HG03280 (cell line): ENCODE results near the gene HS3ST1.
"Not testable (repeated sequence)": the region's sequence is repeated elsewhere in the genome, so short reads cannot be mapped to it uniquely, and the experiment has no call there.

Experiments
- ATAC-seq: cut with Tn5 transposase; IDR thresholded peaks from one replicate; pipeline ENCODE4 v1.9.1; 2021; ENCODE audit warnings: mild to moderate bottlenecking, moderate library complexity; ENCODE audit not compliant: unreplicated experiment

Gene HS3ST1

GRCh38 chr4:11407551-11407950, 21.1 kb downstream of the HS3ST1 start:
- ATAC-seq: no peak

- no peak for ATAC-seq
Measured at GRCh38 chr4:11404431-11404830, 24.3 kb downstream of the HS3ST1 start.

DNA sequence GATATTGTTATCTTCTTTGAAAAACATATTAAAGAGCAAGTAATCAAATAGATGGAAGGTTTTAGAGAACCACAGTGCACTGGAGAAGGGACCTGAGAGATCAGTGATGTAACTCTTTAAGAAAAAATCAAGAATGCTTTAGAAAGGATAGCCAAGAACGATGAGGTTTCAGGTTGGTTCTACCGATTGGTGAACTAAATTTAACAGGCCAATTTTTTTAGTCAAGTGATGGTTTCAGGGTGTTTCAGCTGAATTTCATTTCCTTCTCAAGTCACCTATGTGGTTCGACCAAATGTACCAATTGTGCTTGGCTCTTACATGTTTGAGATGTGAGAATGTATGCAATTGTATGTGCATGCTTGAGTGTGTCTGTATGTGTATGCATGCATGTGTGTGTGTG, 26.5 kb downstream of the HS3ST1 start:
- peak; percentile 46 for ATAC-seq

DNA sequence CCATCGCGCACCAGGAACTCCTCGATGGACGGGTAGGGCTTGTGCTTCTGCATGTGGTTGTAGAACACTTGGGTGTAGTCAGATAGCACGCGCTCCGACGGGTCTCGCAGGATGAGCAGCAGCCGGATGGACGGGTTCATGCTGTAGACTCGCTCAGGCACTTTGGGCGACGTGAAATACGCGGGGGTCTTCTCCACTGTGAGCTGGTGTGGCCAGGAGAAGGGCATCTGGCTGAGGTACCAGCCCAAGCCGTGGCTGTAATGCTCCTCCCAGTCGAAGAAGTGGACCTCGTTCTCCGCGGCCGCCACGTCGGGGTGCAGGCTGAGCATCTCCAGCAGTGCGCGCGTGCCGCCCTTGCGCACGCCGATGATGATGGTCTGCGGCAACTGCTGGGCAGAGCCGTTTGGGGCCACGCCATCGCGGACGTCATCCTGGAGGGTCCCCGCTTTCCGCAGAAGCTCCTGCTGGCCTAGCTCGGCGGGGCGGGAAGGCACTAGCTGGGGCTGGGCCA, 29.2 kb downstream of the HS3ST1 start:
- no peak for ATAC-seq

- peak; percentile 75 for ATAC-seq
Measured at GRCh38 chr4:11397819-11398610, 30.7 kb downstream of the HS3ST1 start.

DNA sequence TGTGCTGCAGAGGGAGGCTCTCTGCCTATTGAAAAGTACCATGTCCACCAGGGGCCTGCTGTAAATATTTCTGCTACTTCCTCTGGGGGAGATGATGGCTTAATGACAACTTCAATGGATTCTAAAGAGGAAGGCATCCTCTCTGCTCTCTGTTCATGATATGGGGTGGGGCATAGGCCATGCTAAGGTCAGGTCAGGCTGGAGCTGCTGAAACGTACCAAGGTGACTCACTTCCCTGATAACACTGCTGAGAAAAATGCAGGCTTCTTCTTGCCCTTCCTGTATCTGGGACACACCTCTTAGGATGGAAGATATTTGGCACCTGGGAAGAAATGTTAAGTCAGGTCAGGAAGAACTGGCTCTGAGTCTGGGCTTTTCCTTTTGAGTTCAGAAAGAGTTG, 31.5 kb downstream of the HS3ST1 start:
- ATAC-seq: no peak

DNA sequence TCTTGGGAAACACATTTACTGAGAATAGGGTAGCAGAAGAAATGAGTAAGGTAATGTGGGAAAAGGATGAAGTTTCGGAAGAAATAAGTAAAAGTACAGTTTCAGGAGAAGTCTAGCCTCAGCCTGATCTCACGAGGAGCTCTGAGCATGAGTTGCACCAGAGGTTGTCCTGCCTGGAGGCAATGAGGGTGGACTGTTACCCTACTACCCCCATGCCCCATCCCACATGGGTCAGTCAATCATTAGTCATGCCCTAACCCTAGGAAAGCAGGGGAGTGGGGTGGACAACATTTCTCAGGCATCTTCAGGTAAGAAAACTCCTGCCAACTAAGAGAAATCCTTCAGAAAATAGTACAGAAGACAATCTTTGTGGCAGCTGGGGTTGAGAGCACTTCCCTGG, 35.1 kb downstream of the HS3ST1 start:
- no peak for ATAC-seq

- not testable (repeated sequence) for ATAC-seq
Measured at GRCh38 chr4:11384072-11384471, 44.6 kb downstream of the HS3ST1 start.

DNA sequence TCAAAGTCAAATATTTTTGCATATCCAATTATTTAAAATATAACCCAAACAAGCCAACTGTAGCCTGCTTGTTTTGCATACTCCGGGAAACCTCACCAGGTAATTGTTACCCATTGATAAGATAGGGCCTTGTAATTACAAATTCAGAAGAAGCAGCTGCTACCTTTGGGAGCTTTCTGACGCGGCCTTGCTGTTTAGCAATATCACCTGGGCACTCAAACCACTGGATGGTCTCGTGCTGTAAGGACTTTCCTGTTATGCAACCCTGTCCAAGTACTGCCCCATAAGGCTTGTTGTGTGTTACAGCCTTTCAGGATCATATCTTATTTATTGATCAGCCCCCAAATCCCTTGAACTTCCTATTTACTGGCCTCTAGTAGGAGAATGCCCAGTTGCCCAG, 52.1 kb downstream of the HS3ST1 start:
- no peak for ATAC-seq

GRCh38 chr4:11376146-11376545, 52.5 kb downstream of the HS3ST1 start:
- no peak for ATAC-seq

- ATAC-seq: no peak
Measured at GRCh38 chr4:11368701-11369115, 60.0 kb downstream of the HS3ST1 start.

DNA sequence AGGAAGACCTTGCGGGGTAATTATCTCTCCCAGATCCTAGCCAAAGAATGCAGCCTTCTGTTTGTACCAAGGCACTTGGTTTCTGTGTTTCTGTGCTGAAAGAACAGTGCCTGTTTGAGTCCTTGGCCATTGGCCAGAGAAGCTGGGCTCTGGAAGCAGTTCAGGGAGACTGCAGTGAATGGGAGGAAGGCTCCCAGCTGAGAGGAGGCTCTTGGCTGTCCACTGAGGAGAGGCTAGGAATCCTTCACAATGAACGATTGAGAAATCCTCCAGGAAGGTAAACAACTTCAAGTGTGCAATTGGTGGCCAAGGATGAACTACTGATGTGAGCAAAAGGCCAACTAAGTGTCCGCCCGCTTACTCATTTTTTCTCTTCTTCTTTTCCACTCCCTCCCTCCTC, 61.3 kb downstream of the HS3ST1 start:
- ATAC-seq: no peak

DNA sequence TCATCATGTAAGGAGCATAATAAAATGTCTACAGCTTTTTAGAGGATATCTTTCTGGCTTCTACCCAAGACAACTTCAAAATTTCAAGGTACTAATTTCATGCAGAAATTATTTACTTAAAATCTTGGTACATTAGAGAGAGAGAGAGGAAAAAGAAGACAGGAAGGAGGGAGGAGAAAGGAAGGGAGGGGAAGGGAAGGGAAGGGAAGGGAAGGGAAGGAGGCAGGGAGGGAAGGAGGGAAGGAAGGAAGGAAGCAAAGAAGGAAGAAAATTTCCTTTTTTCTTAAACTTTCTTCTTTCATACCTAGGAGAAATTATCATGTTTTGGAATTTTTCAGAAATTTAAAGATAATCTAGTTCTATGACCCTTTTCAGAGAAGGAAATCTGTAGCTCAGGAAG, 61.8 kb downstream of the HS3ST1 start:
- ATAC-seq: no peak

GRCh38 chr4:11365039-11365438, 63.7 kb downstream of the HS3ST1 start:
- ATAC-seq: no peak

- ATAC-seq: no peak
Measured at GRCh38 chr4:11359591-11359990, 69.1 kb downstream of the HS3ST1 start.

DNA sequence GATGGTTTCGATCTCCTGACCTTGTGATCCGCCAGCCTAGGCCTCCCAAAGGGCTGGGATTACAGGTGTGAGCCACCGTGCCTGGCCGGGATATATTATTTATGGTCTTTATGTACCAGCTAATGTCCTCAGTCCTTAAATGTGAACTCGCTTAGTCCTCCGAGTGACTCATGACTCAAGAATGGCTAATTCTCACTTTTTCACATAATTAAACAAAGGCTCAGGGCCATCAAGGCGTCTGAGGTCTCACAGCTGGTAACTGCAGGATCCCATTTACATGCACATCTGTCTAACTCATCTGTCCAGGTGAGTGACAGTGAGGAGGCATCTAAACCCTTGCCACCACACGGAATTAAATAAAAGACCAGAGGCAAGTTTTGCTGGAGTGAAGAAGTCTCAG, 73.5 kb downstream of the HS3ST1 start:
- no peak for ATAC-seq

DNA sequence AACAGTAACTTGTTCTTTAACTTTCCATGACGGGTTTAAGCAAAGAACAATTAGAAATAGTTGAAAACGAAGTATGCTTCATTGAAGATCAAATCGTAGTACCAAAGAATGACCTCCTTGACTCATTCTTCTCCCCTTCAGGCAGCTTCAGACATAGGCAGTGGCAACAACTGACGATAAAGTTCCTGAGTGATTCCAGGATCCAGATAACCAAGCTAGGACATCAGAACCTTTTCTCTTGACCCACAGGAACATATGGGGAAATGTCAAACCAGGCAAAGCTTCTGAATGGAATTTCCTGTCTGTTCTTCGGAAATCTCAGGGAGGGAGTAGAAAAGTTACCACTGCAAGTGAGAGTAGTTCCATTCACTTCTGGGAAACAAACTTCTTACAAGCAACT, 74.2 kb downstream of the HS3ST1 start:
- no peak for ATAC-seq

- ATAC-seq: no peak
Measured at GRCh38 chr4:11348449-11349088, 80.1 kb downstream of the HS3ST1 start.

- no peak for ATAC-seq
Measured at GRCh38 chr4:11344916-11345315, 83.8 kb downstream of the HS3ST1 start.

GRCh38 chr4:11343536-11343935, 85.2 kb downstream of the HS3ST1 start:
- ATAC-seq: no peak
